Fibroblast of pulmonary artery (primary cell): ENCODE results near the gene NRDC.

Experiments used
- DNase-seq: peaks from one replicate; pipeline ENCODE4 v3.0.0-alpha.2; 2010; ENCODE audit warnings: low read depth
- H3K4me3 ChIP-seq: replicated peaks from 2 replicates; pipeline ENCODE4 v1.5.1; 2011; ENCODE audit warnings: low read depth, mild to moderate bottlenecking, control low read depth, low read length, moderate library complexity
- CTCF ChIP-seq: IDR thresholded peaks from 2 replicates; pipeline ENCODE4 v1.5.1; 2011; ENCODE audit warnings: mild to moderate bottlenecking, control low read depth, low read length, inconsistent platforms; ENCODE audit errors: missing control alignments

NRDC gene

GRCh38 chr1:51919684-51920083 is 41.2 kb upstream of the NRDC start:
- no peak overlapping the region for H3K4me3 ChIP-seq
- DNase-seq, result no peak
- TF ChIP-seq CTCF, result no peak

DNA sequence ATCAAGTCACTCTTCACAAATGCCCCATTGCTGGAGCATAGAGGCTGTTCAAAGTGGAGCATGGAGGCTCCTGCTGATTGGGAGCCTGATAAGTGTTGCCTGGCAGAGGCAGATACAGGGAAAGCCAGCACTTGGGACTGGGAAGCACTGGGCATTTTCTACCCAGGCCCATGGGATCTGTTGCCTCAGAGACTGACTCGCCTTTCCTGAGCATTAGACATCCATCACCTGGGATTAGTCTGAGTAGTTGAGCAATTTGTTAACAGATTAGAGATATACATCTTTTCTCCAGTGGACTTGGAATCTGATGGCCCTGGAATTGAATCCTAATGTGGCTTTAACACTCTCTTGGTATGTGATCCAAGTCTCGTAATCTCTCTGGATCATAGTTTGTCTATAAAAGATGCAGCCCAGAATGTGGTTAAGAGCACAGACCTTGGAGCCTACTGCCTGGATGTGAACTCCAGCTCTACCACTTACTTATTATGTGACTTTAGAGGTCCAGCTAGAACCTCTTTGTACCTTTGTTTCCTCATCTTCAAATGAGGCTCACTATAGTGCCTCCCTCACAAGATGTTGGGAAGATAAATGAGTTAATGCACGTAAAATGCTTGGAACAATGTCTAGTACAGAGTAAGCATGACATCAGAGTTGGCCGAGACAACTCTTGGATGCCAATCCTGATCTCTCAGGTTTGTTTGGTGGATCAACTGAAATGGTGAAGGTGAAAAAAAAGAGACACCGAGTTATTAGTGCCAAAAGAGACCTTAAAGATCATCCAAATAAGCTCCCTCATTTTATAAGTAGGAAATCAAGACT is 38.3 kb upstream of the NRDC start:
- no peak for TF ChIP-seq CTCF
- peak; percentile 27 for DNase-seq
- H3K4me3 ChIP-seq, result no peak overlapping the region

DNA sequence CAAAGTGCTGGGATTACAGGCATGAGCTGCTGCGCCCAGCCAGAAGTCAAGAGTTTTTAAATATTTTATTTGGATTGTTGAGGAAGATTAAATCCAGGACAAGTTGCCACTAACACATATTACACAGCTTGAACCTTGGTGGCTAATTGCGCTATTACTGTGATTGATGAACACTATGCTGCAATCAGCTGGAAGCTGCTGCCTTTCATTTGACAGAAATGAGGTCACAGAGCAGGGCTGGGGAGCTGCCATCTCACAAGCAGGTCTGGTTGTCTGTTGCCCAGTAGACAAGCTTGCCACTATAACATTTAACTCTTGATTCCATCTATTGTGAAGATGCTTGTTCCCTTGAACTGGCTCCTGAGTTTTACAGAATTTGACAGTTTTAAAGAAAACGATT is 37.4 kb upstream of the NRDC start:
- DNase-seq, result no peak
- no peak overlapping the region for H3K4me3 ChIP-seq
- TF ChIP-seq CTCF, result no peak

GRCh38 chr1:51912881-51913280 is 34.4 kb upstream of the NRDC start:
- DNase-seq, result no peak
- TF ChIP-seq CTCF, result no peak
- no peak overlapping the region for H3K4me3 ChIP-seq

DNA sequence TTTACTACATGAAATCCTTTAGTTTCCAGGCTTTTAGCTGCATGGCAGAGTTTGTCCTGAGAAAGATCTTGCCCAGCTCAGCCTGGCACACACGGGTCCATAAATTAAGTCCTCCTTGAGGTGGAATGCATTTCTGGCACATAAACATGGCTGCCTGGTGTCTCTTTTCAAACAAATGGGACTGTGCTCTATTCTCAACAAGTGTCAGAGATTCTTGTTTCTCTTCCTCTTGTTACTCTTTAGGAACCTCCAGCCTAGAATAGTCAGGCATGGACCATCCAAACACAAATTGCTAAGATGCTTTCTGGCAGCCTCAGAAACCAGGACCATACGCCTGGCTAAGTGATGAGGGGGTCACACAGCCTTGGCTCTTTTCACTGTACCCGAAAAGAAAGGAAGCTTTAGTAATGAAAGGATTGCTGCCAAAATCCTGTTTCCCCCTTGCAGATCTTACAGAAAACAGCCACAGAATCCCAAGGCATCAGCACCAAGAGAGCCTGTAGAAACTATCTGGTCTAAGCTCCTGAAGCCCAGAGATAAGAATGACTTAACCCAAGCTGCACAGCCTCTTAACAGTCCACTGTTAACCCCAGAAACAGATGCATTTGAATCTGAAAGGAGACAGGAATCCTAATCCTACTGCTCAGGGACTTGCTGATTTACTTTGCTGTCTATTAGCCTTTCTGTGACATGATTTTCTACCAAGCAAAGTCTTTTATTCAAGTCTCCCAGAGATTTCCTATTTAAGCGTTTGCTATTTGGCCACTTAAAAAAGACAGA is 31.9 kb upstream of the NRDC start:
- DNase-seq, result no peak
- TF ChIP-seq CTCF, result no peak
- no peak overlapping the region for H3K4me3 ChIP-seq

DNA sequence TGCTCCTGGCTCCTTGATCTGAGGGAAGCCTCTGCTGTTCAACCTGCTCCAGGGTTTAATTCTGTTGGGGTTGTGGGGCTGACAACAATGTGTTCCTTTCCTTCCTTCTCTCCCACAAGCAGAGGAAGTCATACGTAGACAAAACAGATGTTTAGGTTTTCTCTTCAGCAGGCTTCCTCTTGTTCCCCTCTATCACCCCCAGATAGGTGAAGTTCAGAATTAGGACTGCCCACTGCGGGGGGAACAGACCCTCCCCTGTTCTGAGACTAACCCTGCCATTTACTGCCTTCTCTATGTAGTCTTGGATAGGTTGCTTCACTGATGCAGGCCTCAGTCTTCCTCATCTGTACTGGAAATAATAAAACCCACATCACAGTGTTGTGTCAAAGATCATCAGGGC is 30.0 kb upstream of the NRDC start:
- no peak for DNase-seq
- H3K4me3 ChIP-seq, result no peak overlapping the region
- no peak for TF ChIP-seq CTCF
